ENCODE data around the gene LRRC59.

LRRC59 gene

DNA sequence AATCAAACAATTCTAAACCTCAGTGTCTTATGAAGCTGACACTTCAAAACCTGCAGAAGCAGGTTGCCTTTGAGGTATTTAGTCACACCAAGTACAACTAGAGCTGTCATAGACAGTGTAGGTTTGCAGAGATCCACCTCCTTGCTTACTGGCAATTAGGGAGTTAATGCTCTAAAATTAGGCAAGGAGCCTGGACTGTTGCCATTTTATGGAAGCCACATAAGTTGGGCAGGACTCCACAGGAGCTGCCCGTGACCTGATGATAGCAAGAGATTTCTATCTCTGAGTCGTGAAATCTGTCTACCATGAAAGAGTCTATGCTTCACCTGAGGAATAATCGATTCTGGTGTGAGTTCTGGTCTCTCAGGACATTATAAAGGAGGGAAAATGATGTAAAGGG is 15.4 kb downstream of the LRRC59 start:
- no peak for DNase-seq

DNA sequence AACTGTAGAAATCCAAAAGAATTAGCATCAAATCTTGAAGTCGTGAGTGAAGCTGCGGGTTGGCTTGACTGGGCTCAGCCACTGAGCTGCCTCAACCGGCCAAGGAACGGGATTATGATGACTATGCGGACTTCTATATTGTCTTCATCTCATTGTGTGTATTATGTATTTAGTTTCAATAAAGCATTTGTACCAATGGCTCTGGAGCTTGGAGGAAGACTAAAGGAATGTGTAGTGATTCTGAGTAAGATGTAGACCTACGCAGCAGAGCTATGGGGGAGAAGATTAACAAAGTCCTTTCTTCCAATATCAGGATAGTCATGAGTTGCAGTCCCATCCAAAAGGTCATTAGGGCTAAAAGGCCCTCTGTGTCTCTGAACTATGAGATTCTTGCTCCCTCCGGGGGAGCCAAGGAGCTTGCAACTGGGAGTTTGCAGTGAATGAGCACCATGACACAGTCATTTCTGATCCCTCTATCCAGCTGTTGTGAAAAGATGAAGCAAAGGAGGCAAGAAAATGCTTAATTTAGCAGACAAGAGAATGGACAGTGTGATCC is 16.0 kb downstream of the LRRC59 start:
- no peak for DNase-seq

DNA sequence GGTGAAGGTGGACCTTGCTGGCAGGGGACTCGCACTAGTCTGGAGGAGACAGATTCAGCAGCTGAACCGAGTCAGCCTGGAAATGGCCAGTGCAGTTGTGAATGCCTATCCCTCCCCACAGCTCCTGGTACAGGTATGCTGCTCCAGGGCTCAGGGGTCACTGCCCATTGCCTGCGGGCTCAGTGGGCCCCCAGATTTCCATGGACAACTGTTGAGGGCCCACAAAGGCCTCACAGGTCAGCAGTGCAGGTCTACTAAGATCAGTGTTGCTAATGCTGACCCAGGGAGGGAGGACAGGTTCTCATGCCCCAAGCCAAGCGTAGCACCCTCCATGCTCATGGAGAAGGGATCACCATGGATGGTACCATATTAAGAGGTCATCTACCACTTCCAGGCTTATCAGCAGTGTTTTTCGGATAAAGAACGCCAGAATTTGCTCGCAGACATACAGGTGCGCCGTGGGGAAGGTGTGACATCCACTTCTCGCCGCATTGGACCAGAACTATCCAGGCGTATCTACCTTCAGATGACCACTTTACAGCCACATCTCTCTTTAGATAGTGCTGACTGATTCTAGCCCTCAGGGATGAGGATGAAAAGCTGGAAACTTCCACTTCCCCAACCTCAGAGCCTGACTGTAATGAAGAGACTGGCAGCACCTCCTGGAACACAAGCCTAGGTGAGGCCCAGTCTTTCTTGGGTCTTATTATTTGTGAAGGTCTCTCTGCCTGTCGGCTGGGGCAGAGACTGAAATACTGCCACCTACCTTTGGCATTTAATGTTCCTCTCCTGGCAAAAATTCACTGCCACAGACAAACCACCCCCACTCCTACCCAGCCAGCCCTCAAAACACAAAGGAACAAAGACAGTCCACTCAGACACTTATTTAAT is 16.7 kb downstream of the LRRC59 start:
- no peak for DNase-seq

DNA sequence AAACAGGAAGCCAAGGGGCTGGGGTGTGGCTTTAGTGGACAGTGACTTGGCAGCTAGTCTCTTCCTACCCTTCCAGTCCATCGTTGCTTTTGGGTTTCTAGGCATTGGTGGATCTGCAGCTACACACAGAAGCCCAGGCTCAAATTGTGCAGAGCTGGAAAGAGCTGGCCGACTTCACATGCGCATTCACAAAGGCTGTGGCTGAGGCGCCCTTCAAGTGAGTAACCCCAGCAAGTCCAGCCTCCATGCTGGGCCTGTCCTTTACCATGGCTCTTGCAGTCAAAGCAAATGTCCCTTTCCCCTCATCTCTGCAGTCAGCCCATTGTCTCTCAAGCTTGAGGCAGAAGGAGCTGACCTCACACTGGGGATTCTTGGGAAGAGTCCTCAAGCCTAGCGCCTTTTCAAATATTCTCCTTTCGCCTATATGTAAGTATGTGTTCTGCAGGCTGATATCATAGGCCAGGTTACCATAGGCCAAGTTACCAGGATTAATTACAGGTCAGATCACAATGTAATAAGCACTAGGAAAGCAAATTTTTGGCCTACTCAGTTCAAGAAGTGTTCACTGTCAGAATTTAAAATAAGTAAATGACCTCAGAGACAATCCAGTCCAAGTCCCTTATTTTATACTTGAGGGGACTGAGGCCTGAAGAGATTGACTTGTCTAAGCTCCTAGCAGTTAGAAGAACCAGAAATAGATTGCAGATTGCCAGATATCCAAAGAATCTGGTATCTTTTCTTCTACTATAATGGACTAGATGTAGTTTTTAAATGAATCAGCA is 17.8 kb downstream of the LRRC59 start:
- no peak for DNase-seq

DNA sequence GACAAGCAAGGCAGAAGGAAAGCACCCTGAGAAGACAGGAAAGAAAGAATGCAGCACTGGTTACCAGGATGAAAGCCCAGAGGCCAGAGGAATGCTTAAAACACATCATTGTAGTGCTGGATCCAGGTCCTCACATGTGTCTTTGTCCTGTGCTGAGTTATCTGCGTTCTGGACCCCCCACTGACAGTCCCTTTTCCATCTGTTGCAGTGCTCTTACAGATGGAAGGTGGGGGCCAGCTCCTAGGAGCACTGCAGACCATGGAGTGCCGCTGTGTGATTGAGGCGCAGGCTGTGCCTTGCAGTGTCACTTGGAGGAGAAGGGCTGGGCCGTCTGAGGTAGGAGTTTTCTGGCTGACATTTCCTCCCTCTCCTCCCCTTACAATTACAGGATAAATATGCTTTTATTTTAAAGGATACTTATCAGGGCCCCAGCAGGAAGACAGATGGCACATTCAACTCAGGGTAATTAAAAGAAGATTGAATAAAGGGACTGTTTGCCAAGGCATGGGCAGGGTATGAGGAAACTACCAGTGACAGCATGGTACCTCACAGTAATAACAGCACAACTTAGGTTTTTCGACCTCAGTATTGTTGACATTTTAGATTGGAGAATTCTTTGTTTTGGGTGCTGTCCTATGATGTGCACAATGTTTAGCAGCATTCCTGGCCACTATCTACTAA is 21.3 kb downstream of the LRRC59 start:
- DNase-seq = no peak

DNA sequence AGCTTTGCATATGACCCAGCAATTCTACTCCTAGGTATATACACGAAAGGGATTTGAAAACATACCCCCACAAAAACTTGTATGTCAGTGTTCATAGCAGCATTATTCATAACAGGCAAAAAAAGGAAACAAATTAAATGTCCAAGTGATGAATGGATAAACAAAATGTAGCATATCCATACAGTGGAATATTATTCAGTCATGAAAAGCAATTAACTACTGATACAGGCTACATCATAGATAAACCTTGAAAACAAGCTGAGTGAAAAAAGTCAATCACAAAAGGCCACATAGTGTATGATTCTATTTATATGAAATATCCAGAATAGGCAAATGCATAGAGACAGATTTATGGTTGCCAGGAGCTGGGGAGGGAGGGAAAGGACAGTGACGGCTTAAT is 23.6 kb downstream of the LRRC59 start:
- no peak for DNase-seq

DNA sequence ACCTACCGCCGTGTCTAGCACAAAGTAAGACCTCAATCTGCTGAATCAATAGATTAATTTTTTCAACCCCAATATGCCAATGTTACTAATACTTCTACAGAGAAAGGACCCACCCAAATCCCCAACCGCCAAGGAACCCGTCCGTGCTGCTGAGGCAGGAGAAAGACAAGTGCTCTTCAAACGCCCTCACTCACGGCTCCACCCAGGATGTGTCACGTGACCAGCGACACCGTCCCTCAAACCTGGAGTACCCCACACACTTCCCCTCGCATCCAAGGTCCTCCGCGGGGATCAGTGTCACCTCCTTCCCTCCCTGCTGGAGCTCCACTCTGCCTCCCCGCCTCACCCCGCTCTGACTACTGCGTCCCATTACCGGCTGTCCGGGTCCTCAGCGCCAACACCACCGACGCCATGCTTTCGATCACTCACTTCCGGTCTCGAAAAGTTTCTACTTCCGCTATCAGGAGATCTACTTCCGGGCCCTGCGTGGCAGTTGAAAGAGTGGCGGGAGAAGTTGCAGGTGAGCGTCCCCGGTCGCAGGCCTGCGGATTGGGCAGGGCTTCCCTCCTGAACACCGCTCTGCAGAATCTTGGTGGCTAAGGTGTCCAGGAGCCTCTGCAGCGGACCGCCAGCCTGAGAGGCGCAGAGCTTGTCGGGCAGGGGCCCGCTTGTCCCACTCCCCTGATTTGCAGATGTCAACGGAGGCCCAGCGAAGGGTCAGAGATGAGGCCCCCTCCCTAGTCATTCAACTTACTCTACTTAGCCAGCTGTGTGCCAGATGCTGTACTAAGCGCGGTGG is 24.4 kb downstream of the LRRC59 start, which contains the start of the genes EME1 and MRPL27:
EME1 (plus strand) TSS at position 472 of the 799 bp plus-strand sequence. CDS start 1,980 bp downstream, outside the sequence.
MRPL27 (minus strand) TSS at position 427 of the 799 bp plus-strand sequence; CDS start at position 413, 14 bp downstream.
- DNase-seq = peak; percentile 72 to 80

DNA sequence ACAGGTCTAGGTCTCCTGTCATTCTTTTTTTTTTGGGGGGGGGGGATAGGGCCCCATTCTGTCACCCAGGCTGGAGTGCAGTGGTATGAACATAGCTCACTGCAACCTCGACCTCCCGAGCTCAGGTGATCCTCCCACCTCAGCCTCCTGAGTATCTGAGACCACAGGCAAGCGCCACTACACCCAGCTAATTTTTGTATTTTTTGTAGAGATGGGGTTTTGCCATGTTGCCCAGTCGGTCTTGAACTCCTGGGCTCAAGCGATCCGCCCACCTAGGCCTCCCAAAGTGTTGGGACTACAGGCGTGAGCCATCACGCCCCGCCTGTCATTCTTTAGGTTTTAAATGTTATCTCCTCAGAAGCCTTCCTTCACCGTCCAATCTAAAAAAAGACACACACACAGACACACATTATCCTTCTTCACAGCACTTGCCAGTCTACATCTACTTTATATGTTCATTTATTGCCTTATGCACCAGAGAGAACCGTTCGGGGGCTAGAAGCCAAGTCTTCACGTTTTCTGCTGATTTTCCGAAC is 25.0 kb downstream of the LRRC59 start:
- no peak for DNase-seq

DNA sequence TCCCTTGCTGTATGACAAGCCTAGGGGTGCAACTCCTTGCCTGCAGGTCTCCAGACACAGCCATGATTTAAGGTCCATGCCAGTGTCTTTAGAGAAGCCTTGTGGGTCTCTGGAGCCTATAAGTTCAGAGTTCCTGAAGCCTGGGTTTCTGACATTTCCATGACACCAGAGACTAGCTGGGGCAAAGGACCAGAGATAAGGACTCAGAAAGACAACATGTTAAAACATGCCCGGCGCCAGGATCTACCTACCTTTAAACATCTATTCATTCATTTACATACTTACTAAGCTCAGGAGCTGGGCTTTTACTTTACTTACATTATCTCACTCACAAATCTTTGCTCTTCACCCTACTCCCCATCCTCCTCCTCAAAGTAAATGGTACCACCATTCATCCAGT is 25.8 kb downstream of the LRRC59 start:
- DNase-seq = no peak

DNA sequence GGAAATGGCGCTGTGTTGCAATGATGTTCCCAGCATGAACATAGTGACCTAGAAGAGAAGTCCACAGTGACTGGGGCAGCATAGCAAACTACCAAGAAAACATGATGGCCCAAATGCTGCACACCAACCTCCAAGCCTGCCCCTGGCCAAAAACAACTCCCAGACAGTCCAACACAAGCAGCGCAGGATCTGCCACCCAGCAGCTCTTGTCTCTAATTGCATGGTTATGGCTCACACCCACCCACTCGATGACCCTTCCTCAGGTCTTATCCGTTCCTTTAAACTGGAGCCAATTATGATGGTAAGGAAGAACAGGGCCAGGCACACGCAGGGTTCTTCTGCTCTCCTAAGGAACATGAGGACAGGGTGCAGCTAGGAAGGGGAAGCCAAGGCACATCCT is 27.3 kb downstream of the LRRC59 start:
- DNase-seq = no peak

DNA sequence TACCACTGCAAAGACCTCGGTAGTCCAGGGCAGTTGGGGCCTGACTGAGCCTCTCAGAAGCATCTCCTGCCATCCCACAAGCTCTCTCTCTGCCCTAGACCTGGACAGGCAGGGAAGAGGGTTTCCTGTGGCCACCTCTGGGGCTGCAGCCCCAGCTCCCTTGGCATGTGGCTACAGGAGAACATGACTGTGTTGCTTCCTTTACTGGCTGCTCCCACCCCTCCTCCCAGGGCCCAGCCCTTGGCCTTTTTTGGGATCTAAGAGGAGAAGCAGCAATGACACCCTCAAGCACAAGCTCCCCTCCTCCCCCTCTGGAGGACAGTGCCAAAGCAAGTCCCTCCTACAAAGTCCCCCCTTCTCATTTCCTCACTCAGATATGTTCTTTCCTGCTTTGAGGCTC is 29.9 kb downstream of the LRRC59 start:
- DNase-seq = no peak

DNA sequence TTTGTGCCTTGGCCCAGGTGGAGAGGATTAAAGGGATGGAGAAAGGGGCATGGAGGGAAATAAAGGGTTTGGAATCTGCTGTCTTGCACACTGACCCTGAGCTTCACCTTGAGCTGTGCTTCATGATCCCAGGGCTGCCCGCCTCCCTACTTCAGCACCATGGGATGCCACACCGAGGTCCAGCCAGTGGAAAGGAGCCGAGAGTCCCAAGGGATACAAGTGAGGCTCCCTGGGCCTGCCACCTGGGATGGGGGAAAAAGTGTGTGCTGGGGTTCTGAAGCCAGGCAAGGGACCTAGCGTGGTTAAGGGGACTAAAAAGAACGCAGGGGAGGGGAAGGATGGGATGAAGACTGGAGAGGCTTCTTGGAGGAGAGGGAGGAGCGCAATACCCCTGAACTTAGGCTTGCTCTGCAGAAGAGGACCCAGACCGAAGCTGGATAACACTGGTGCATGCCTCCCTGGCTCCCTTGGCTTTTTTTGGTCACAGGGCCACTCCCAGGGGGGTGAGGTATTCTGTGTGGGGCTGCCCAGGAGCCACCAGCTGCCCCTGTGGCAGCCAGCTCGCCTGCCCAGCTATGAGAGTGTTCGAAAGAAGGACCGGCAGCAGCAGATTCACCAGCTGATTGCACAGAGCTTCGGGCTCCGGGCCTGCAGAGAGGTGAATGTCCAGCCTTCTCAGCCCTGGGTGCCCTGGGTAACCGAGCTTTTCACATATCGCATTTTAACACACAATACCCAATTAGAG is 31.5 kb downstream of the LRRC59 start:
- no peak for DNase-seq

DNA sequence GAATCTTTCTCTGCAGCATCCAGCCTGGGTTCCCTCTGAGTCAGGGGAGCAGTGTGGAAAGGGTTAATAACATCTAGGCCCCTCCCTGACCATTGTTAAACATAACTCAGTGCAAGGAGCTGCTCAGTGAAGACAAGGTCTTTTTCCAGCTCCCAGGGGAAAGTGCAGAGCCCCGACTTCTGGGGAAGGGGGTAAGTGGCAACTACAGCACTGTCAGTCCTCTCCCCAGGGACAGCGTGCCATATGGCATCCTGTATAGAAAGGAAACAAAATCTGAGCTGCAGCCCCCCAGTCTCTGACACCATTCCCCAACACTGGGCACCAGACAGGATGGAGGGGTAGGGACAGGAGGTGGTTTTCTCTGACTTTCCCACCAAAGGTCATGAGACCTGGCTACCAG is 32.2 kb downstream of the LRRC59 start:
- no peak for DNase-seq

DNA sequence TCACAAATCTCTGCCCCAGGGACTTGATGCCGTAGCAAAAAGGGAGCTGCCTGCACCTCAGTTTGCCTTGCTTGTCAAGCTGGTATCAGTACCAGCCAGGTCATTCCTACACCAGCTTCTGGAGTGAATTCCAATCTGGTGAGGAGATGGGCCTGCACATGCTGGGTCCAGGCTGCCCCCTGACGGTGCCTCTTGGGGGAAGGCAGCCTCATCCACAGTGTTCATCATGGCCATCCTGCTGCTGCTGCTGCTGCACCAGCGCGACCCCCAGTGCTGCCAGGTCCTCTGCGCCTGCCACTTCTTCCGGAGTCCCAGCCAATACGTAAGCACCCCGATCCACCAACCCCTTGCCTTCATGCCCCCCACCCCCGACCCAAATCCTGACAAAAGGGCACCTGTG is 32.6 kb downstream of the LRRC59 start:
- no peak for DNase-seq

DNA sequence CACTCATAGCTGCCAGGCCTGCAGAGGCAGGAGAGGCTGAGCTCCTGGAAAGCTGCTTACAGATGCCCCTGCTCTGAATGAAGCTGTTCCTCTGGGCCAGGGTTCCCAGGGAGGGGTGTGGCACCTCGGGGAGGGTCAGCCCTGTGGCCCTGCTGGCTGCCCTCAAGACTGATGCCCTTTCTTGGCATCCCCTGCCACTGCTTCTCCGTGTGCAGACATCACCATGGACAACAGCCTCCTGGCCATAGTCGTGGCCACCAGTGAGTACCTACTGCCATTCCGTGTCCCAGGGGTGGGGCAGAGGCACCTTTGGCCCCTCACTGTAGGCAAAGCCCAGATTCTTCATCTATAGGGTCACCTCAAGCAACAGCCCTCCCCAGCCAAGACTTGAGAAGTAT is 33.3 kb downstream of the LRRC59 start:
- no peak for DNase-seq

DNA sequence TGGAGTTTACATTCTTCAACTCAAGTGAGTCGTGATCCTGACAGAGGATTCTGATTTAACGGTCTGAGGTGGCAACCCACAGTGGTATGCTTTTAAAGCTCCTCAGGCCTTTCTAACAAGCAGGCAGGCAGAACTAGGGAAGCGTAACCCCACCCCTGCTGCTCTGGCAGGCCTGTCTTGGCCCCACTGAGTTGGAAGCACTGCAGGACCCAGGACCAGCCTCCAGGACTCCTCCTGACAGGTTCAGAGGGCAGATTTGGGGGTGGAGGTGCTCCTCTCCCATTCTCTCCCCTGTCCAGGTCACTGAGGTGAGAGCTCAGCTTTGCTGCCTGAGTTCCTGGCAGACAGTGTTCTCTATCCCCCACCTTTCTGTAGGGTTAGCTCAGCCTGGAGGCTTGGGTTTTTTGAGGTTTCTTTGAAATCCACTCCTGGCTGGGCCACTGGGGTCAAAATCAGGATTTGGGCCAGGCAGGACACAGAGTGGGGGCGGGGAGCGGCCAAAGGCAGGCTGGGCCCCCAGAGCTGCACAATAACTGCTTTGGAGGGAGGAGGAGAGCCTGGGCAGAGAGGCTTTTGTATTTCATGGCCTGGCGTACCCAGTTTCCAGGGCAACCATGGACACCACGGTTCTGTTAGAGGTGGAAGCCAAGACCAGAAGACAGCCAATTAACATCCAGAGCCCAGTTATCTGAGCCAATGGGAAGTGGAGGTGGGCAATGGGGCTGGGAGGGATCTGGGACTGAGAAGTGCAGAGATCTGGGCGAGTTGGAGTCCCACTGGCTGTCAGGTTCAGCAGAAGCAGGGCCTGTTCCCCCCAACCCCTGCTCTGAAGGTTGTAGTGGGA is 33.9 kb downstream of the LRRC59 start:
- no peak for DNase-seq

DNA sequence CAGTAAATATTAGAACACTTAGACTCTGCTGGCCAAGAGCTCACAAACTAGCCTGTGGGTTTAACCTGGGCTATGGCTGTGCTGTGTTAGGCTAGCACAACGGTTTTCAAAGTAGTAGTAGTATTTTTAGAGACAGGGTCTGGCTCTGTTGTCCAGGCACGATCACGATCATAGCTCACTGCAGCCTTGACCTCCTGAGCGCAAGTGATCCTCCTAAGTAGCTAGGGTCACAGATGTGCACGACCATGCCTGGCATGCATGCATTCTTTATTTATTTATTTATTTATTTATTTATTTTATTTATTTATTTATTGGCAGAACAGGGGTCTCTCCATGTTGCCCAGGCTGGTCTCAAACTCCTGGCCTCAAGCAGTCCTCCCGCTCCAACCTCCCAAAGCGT is 34.7 kb downstream of the LRRC59 start:
- no peak for DNase-seq

DNA sequence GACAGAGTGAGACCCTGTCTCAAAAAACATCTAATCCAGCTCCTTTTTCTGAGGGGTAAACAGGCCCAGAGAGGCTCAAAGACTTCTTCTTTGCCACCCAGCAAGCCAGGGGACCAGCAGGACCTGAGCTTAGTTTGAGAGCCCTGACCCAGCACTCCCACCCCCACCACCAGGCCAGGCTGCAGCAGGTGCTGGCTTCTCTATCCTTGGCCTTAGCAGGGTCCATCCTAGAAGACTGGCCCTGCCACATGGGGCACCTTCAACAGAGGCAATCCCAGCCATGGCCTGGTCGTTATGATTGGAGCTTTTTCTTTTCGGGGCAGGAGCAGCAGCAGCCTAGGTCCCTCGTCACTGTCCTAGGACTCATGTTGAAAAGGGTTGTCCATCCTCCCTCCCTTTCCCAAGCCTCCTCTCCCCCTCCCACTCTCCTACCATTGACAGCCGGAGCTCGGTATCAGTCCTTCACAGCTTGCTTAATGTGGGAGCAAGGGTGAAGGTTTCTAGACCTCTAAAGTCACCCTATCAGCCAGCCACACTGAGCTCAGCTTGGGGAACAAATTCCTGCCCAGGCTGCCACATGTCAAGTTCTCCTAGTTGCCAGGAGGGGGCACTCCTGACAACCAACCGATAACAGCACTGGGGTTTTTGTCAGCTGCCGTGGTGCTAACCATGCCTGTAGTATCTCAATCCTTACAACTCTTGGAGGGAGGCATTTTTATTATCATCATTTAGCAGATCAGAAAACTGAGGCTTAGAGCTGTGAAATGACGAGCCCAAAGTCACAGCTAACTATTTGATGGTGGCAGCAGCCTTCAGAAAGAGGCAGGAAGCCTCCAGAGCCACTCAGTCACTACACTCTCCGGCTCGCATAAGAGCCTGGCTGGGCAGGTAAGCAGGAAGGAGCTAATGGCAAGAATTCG is 35.5 kb downstream of the LRRC59 start:
- DNase-seq = peak; percentile 43 to 52
